Lower leg skin (tissue), 3 donors: ENCODE data around the gene ZSCAN25.

Source experiments
- POLR2A ChIP-seq, 2 donors: fragments of 450-650 bp; IDR thresholded peaks; one replicate each; pipeline ENCODE4 v1.6.1; 2016 to 2017; ENCODE audit warnings: antibody characterized with exemption in 2 of 2, mild to moderate bottlenecking in 1 of 2, moderate library complexity in 1 of 2
- TF ChIP-seq, protein P1 (sequence below), 3 donors: fragments of 450-650 bp; IDR thresholded peaks; one replicate each; pipeline ENCODE4 v1.5.1; 2016; ENCODE audit warnings: antibody characterized with exemption in 3 of 3, mild to moderate bottlenecking in 3 of 3, moderate library complexity in 2 of 3

DNA sequence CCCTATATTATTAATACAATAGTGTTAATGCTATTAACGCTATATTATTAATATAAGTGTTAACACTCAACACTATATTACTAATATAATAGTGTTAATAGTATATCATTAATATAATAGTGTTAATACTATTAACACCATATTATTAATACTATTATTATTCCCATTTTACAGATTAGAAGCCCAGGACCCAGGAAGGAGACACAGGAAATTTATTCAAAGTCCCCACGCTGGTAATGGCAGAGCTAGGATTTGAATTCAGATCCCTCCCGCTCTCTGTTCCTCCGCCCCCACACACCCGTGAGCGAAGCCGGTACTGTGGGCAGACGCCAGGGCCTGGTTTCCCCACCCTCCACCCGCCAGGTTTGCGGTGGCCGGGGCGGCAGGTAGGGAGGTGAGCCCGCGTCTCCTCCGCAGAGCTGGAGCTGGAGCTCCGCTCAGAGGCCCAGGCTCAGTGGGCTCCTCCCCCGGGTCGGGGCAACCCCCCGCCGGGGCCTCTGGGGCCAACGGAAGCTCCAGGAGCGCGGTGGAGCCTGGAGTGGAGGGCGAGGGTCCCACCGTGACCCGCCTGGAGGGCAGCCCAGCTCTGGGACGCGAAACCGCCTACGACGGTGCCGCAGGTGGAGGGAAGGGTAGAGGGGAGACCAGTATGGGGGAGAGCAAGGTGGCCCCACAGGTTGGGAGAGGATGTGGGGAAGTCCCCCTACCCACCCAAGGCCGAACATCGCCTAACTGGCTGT lies 18.8 kb upstream of the ZSCAN25 start, which contains the start of gene TMEM225B:
- TF ChIP-seq, protein P1, sequence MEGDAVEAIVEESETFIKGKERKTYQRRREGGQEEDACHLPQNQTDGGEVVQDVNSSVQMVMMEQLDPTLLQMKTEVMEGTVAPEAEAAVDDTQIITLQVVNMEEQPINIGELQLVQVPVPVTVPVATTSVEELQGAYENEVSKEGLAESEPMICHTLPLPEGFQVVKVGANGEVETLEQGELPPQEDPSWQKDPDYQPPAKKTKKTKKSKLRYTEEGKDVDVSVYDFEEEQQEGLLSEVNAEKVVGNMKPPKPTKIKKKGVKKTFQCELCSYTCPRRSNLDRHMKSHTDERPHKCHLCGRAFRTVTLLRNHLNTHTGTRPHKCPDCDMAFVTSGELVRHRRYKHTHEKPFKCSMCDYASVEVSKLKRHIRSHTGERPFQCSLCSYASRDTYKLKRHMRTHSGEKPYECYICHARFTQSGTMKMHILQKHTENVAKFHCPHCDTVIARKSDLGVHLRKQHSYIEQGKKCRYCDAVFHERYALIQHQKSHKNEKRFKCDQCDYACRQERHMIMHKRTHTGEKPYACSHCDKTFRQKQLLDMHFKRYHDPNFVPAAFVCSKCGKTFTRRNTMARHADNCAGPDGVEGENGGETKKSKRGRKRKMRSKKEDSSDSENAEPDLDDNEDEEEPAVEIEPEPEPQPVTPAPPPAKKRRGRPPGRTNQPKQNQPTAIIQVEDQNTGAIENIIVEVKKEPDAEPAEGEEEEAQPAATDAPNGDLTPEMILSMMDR (IDR thresholded peaks at IDR 0.05) = no peak
- no peak for TF ChIP-seq POLR2A (IDR thresholded peaks at IDR 0.05)
